Keratinocyte (primary cell): ENCODE data around the gene CDHR1. TPM values are rescaled to one million over a fixed set of nuclear protein-coding genes. Genes with fewer than 3 reads are reported as not detected.
A peak's percentile ranks its signal among the peaks of the same experiment; 100 is the strongest.
"Not testable (repeated sequence)": the region's sequence is repeated elsewhere in the genome, so short reads cannot be mapped to it uniquely, and the experiment has no call there.

ENCODE experiments used
- DNase-seq: peaks from one replicate; pipeline ENCODE4 v3.0.0-alpha.2; 2011; ENCODE audit warnings: low read depth, missing footprints, low spot score
- FAIRE-seq: peaks from 2 replicates; lab custom pipeline; 2011; peaks lifted over from hg19 to GRCh38; lab: Jason Lieb, UNC
- H2AFZ ChIP-seq: 2 replicates; pipeline ENCODE4 v1.6.0; 2012; ENCODE audit warnings: low read length, control low read depth, inconsistent platforms; ENCODE audit not compliant: control insufficient read depth
- H3K27ac ChIP-seq: 2 replicates; pipeline ENCODE4 v1.5.1; 2011; ENCODE audit warnings: low read length; ENCODE audit not compliant: control insufficient read depth, insufficient read depth
- H3K27me3 ChIP-seq: 3 replicates; pipeline ENCODE4 v1.6.0; 2011; ENCODE audit warnings: low read length; ENCODE audit not compliant: control insufficient read depth, insufficient read depth; ENCODE audit errors: extremely low read depth
- H3K36me3 ChIP-seq, 2 experiments: 2 replicates in 1 of 2; 3 replicates in 1 of 2; pipeline ENCODE4 v1.5.1; 2011; ENCODE audit warnings: low read length in 2 of 2, mild to moderate bottlenecking in 1 of 2; ENCODE audit not compliant: control insufficient read depth in 2 of 2, insufficient read depth in 2 of 2; ENCODE audit errors: extremely low read depth in 1 of 2
- H3K4me1 ChIP-seq: 3 replicates; pipeline ENCODE4 v1.5.1; 2011; ENCODE audit warnings: low read length; ENCODE audit not compliant: control insufficient read depth, insufficient read depth; ENCODE audit errors: extremely low read depth
- H3K4me2 ChIP-seq: 3 replicates; pipeline ENCODE4 v1.6.0; 2011; ENCODE audit warnings: low read depth, low read length; ENCODE audit not compliant: control insufficient read depth, insufficient read depth; ENCODE audit errors: extremely low read depth
- H3K4me3 ChIP-seq, 3 experiments: fragments of 200-600 bp in 1 of 3; sonication (generic) in 1 of 3; 2 replicates in 2 of 3; 3 replicates in 1 of 3; pipeline ENCODE4 v1.5.1; 2011 to 2016; ENCODE audit warnings: low read length in 3 of 3, mild to moderate bottlenecking in 3 of 3, control low read depth in 2 of 3, inconsistent platforms in 1 of 3, low read depth in 1 of 3, mixed read lengths in 1 of 3, mixed run types in 1 of 3, moderate library complexity in 1 of 3; ENCODE audit not compliant: control insufficient read depth in 2 of 3, insufficient read depth in 2 of 3; ENCODE audit errors: extremely low read depth in 1 of 3
- H3K79me2 ChIP-seq: 2 replicates; pipeline ENCODE4 v1.6.0; 2012; ENCODE audit warnings: low read length; ENCODE audit not compliant: control insufficient read depth, insufficient read depth
- H3K9ac ChIP-seq: 3 replicates; pipeline ENCODE4 v1.6.0; 2011; ENCODE audit warnings: low read length; ENCODE audit not compliant: control insufficient read depth, insufficient read depth; ENCODE audit errors: extremely low read depth
- H3K9me1 ChIP-seq: 3 replicates; pipeline ENCODE4 v1.6.0; 2011; ENCODE audit warnings: low read length; ENCODE audit not compliant: control insufficient read depth, insufficient read depth; ENCODE audit errors: extremely low read depth
- H3K9me3 ChIP-seq: 2 replicates; pipeline ENCODE4 v1.5.1; 2012; ENCODE audit warnings: low read depth, low read length; ENCODE audit not compliant: control insufficient read depth
- H4K20me1 ChIP-seq: 3 replicates; pipeline ENCODE4 v1.6.0; 2011; ENCODE audit warnings: low read length; ENCODE audit not compliant: control insufficient read depth, insufficient read depth; ENCODE audit errors: extremely low read depth
- EZH2 ChIP-seq: IDR thresholded peaks from one replicate; pipeline ENCODE4 v1.6.1; 2012; ENCODE audit warnings: inconsistent platforms, mild to moderate bottlenecking, low read length, moderate library complexity
- dilution Hi-C: fragments of 300-500 bp; cut with MboI; formaldehyde crosslinking; loops from one replicate; pipeline ENCODE4 v1.7.0; 2020; ENCODE audit warnings: low sequenced_read_pairs; ENCODE audit not compliant: extremely low pct_ligation_motif_present
- polyA plus RNA-seq, 5 experiments: library from polyadenylated mRNA; depleted of rRNA in 3 of 5; stranded (reverse) in 3 of 5; stranded (forward) in 1 of 5; unstranded in 1 of 5; fragments of >200 nt; gene quantifications; 1 replicate in 1 of 5; 2 replicates in 3 of 5; 3 replicates in 1 of 5; pipeline versions ENCODE4 v1.2.1 to v1.2.3, GENCODE V29; 2011 to 2012; ENCODE audit warnings: missing spikeins in 2 of 5, low read depth in 1 of 5, low replicate concordance in 1 of 5
- TF ChIP-seq, protein P1 (sequence below), 3 experiments: IDR thresholded peaks in 1 of 3; conservative IDR thresholded peaks in 1 of 3; optimal IDR thresholded peaks in 1 of 3; 2 replicates in 2 of 3; 3 replicates in 1 of 3; pipeline versions ENCODE3 to v1.5.1; 2011; ENCODE audit warnings: low read length in 3 of 3, mild to moderate bottlenecking in 3 of 3, moderate library complexity in 2 of 3, control low read depth in 1 of 3, inconsistent platforms in 1 of 3; ENCODE audit not compliant: insufficient read depth in 2 of 3; ENCODE audit errors: extremely low read depth in 1 of 3

CDHR1 gene
- polyA plus RNA-seq, 1 donor (not counting 4 experiments of a cell fraction or from before 2014, with no cell fraction given) = 5.2 TPM

DNA sequence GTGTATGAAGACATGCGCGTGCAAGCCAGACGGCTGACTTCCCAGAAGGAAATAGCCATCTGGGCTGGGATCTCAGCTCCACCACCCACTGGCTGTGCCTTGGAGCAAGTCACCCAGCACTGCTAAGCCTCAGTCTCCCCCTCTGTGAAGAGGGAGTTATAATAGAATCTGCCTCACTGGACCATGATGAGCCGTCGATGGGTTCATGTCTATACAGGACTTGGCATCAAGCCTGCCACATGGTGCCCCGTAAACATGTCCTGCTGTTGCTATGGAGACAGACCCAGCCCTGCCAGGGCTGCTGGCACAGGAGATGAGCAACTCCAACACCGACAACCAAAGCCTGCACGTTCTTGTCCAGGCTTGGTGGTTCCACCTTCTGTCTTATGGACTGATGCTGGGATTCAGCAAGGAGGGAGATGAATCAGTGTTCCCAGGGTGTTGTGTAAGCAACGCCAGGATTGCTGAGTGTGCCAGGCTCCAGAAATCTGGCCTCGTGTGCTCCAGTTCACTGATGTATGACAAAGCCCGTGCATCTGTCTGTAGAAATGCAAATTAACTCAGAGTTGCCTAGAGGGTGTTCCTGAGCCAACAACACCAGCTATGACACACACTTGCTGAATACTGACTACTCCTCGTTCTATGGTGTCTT is 15.2 kb upstream of the CDHR1 start:
- Histone ChIP-seq H3K9me1 (peaks cover 3% of the 10 kb centered on the region), H3K4me3 (no peak overlapping the region), H3K4me2 (peak overlapping the region; percentile 66), H4K20me1 (no peaks in the 10 kb centered on the region), H3K27ac (peak overlapping the region; percentile 93), H3K4me1 (peaks cover 23% of the 10 kb centered on the region), H3K9ac (peak overlapping the region; percentile 50), H3K27me3 (no peaks in the 10 kb centered on the region), H3K79me2 (no peaks in the 10 kb centered on the region), H3K9me3 (no peaks in the 10 kb centered on the region), H2AFZ (peak overlapping the region; percentile 11), H3K36me3 (no peaks in the 10 kb centered on the region)
- dilution Hi-C loops = no loop called here
- peak; percentile 99 for FAIRE-seq
- peak; percentile 100 for DNase-seq
- TF ChIP-seq, protein P1, sequence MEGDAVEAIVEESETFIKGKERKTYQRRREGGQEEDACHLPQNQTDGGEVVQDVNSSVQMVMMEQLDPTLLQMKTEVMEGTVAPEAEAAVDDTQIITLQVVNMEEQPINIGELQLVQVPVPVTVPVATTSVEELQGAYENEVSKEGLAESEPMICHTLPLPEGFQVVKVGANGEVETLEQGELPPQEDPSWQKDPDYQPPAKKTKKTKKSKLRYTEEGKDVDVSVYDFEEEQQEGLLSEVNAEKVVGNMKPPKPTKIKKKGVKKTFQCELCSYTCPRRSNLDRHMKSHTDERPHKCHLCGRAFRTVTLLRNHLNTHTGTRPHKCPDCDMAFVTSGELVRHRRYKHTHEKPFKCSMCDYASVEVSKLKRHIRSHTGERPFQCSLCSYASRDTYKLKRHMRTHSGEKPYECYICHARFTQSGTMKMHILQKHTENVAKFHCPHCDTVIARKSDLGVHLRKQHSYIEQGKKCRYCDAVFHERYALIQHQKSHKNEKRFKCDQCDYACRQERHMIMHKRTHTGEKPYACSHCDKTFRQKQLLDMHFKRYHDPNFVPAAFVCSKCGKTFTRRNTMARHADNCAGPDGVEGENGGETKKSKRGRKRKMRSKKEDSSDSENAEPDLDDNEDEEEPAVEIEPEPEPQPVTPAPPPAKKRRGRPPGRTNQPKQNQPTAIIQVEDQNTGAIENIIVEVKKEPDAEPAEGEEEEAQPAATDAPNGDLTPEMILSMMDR (optimal IDR thresholded peaks at IDR 0.05 in 1 of 3, IDR thresholded peaks at IDR 0.05 in 1 of 3, conservative IDR thresholded peaks at IDR 0.05 in 1 of 3; ENCODE audit: extremely low read depth in 1 of 3, insufficient read depth in 2 of 3, low read length in 3 of 3) = no peak
- no peak for TF ChIP-seq EZH2

DNA sequence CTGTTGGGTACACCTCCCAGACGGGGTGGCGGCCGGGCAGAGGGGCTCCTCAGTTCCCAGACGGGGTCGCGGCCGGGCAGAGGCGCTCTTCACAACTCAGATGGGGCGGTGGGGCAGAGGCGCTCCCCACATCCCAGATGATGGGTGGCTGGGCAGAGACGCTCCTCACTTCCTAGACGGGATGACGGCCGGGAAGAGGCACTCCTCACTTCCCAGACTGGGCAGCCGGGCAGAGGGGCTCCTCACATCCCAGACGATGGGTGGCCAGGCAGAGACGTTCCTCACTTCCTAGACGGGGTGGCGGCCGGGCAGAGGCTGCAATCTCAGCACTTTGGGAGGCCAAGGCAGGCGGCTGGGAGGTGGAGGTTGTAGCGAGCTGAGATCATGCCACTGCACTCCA is 14.0 kb upstream of the CDHR1 start:
- FAIRE-seq, H3K9ac ChIP-seq, H3K27ac ChIP-seq, H3K27me3 ChIP-seq, H3K9me3 ChIP-seq, DNase-seq, H3K79me2 ChIP-seq, H4K20me1 ChIP-seq, H3K9me1 ChIP-seq, H3K4me2 ChIP-seq, dilution Hi-C loops, H3K36me3 ChIP-seq, H2AFZ ChIP-seq, H3K4me3 ChIP-seq: not testable (repeated sequence)
- H3K4me1 ChIP-seq = peaks cover 23% of the 10 kb centered on the region

DNA sequence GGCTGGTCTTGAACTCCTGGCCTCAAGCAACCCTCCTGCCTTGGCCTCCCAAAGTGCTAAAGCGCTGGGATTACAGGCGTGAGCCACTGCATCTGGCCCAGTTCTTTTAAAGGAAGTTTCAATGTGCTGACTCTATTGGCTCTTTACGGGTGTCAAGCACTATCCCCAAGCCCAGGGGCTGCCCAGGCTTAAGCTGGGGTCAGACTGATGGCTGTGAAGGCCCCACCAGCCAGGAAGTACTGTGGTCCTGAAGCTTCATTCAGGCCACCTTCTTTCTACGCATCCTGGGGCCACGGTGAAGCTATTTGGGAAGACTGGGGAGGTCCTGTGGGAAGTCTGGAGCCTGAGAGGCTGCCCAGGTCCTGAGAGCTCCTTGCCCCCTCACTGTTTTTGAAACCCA is 12.7 kb upstream of the CDHR1 start:
- dilution Hi-C loops = no loop called here
- no peak for FAIRE-seq
- H3K79me2 ChIP-seq = no peaks in the 10 kb centered on the region

More for the DNA sequence above, 12.7 kb upstream of the CDHR1 start:
- H3K9ac ChIP-seq = no peak overlapping the region
- no peak overlapping the region for H2AFZ ChIP-seq
- no peak overlapping the region for H3K4me3 ChIP-seq
- no peaks in the 10 kb centered on the region for H3K9me3 ChIP-seq
- no peak overlapping the region for H3K4me2 ChIP-seq
- no peaks in the 10 kb centered on the region for H3K27me3 ChIP-seq
- peaks cover 23% of the 10 kb centered on the region for H3K4me1 ChIP-seq
- no peaks in the 10 kb centered on the region for H4K20me1 ChIP-seq
- peaks cover 3% of the 10 kb centered on the region for H3K9me1 ChIP-seq
- no peak for DNase-seq
- H3K36me3 ChIP-seq = no peaks in the 10 kb centered on the region
- H3K27ac ChIP-seq = no peak overlapping the region
- TF ChIP-seq, protein P1 (optimal IDR thresholded peaks at IDR 0.05 in 1 of 3, IDR thresholded peaks at IDR 0.05 in 1 of 3, conservative IDR thresholded peaks at IDR 0.05 in 1 of 3; ENCODE audit: extremely low read depth in 1 of 3, insufficient read depth in 2 of 3, low read length in 3 of 3) = no peak
- TF ChIP-seq EZH2 = no peak
